Stimulated activated naive CD4-positive, alpha-beta T cell (primary cell): ENCODE data around the gene PLEKHH1.

Source experiments
- DNase-seq, 6 experiments: peaks; one replicate each; lab custom pipeline; 2025; lab: John Stamatoyannopoulos, UW

Gene PLEKHH1

GRCh38 chr14:67630186-67630585, 97.1 kb downstream of the PLEKHH1 start:
- no peak for DNase-seq

GRCh38 chr14:67630938-67631337, 97.8 kb downstream of the PLEKHH1 start:
- no peak for DNase-seq

GRCh38 chr14:67633451-67634147, 100.5 kb downstream of the PLEKHH1 start:
- no peak for DNase-seq

GRCh38 chr14:67636361-67636919, 103.3 kb downstream of the PLEKHH1 start:
- no peak for DNase-seq

- no peak for DNase-seq
Measured at GRCh38 chr14:67638642-67639041, 105.6 kb downstream of the PLEKHH1 start.
